Stimulated activated CD8-positive, alpha-beta memory T cell treated with anti-CD3 and anti-CD28 coated beads, Interleukin-15, amount 100 ng/mL, for 1 hour (primary cell): Measurements from ENCODE around the gene MYZAP.

Experiments
- DNase-seq: peaks from one replicate; pipeline ENCODE4 v3.0.0-alpha.2; 2020; ENCODE audit warnings: low read depth

MYZAP gene

GRCh38 chr15:57625703-57626448, 34.2 kb downstream of the MYZAP start:
- DNase-seq = no peak

- no peak for DNase-seq
Observed at GRCh38 chr15:57626713-57627440, 35.2 kb downstream of the MYZAP start.

GRCh38 chr15:57631386-57632110, 39.8 kb downstream of the MYZAP start:
- no peak for DNase-seq

GRCh38 chr15:57634290-57634689, 42.6 kb downstream of the MYZAP start:
- DNase-seq = no peak

- no peak for DNase-seq
Observed at GRCh38 chr15:57635300-57635909, 43.7 kb downstream of the MYZAP start.

- no peak for DNase-seq
Observed at GRCh38 chr15:57637846-57638245, 46.1 kb downstream of the MYZAP start.

- DNase-seq = no peak
Observed at GRCh38 chr15:57639306-57639705, 47.6 kb downstream of the MYZAP start.

- no peak for DNase-seq
Observed at GRCh38 chr15:57640930-57641682, 49.4 kb downstream of the MYZAP start.

- no peak for DNase-seq
Observed at GRCh38 chr15:57643826-57644225, 52.1 kb downstream of the MYZAP start.

- no peak for DNase-seq
Observed at GRCh38 chr15:57646087-57646486, 54.4 kb downstream of the MYZAP start.

GRCh38 chr15:57647071-57647790, 55.5 kb downstream of the MYZAP start:
- DNase-seq = no peak

- no peak for DNase-seq
Observed at GRCh38 chr15:57647791-57648130, 56.1 kb downstream of the MYZAP start.

GRCh38 chr15:57649138-57649537, 57.4 kb downstream of the MYZAP start:
- DNase-seq = no peak

- DNase-seq = no peak
Observed at GRCh38 chr15:57651445-57651844, 59.7 kb downstream of the MYZAP start.

GRCh38 chr15:57652481-57652880, 60.8 kb downstream of the MYZAP start:
- DNase-seq = no peak

GRCh38 chr15:57654153-57654852, 62.6 kb downstream of the MYZAP start:
- no peak for DNase-seq

- DNase-seq = no peak
Observed at GRCh38 chr15:57655053-57655452, 63.3 kb downstream of the MYZAP start.

GRCh38 chr15:57655809-57656208, 64.1 kb downstream of the MYZAP start:
- no peak for DNase-seq

GRCh38 chr15:57656434-57656833, 64.7 kb downstream of the MYZAP start:
- DNase-seq = no peak

GRCh38 chr15:57657619-57658018, 65.9 kb downstream of the MYZAP start:
- no peak for DNase-seq
